Mucosa of rectum (tissue), 2 donors: ENCODE data around the gene C10orf71.

Source experiments
- H3K27ac ChIP-seq, 2 donors: one replicate each; pipeline ENCODE4 v1.7.0; 2013; ENCODE audit warnings: inconsistent platforms in 2 of 2, low read depth in 2 of 2, low read length in 2 of 2
- H3K27me3 ChIP-seq, 2 donors: one replicate each; pipeline ENCODE4 v1.7.0; 2013; ENCODE audit warnings: low read length in 2 of 2; ENCODE audit not compliant: control insufficient read depth in 2 of 2, insufficient read depth in 2 of 2
- H3K36me3 ChIP-seq, 2 donors: one replicate each; pipeline ENCODE4 v1.7.0; 2013; ENCODE audit warnings: low read length in 2 of 2; ENCODE audit not compliant: control insufficient read depth in 2 of 2, insufficient read depth in 2 of 2
- H3K4me1 ChIP-seq, 2 donors: one replicate each; pipeline ENCODE4 v1.7.0; 2013; ENCODE audit warnings: low read length in 2 of 2, mild to moderate bottlenecking in 1 of 2; ENCODE audit not compliant: control insufficient read depth in 2 of 2, insufficient read depth in 2 of 2
- H3K4me3 ChIP-seq, 2 donors: one replicate each; pipeline ENCODE4 v1.7.0; 2013; ENCODE audit warnings: low read length in 2 of 2
- H3K9ac ChIP-seq, 2 donors: one replicate each; pipeline ENCODE4 v1.7.0; 2013; ENCODE audit warnings: low read length in 2 of 2, low read depth in 1 of 2, mild to moderate bottlenecking in 1 of 2
- H3K9me3 ChIP-seq, 2 donors: one replicate each; pipeline ENCODE4 v1.7.0; 2013; ENCODE audit warnings: low read length in 2 of 2; ENCODE audit not compliant: control insufficient read depth in 2 of 2
- donor health status: healthy.
- donor health status: Normal muscosa, but diverticular disease.

Gene C10orf71

GRCh38 chr10:49364747-49365146 is 65.8 kb downstream of the C10orf71 start:
- Histone ChIP-seq H3K27me3 (no peaks in the 10 kb centered on the region), H3K4me3 (no peak overlapping the region), H3K4me1 (no peaks in the 10 kb centered on the region)

GRCh38 chr10:49365275-49365674 is 66.3 kb downstream of the C10orf71 start:
- Histone ChIP-seq H3K4me1 (no peaks in the 10 kb centered on the region), H3K27ac (no peak overlapping the region), H3K36me3 (no peaks in the 10 kb centered on the region), H3K9ac (no peak overlapping the region), H3K4me3 (no peak overlapping the region), H3K27me3 (no peaks in the 10 kb centered on the region), H3K9me3 (no peaks in the 10 kb centered on the region)

More at GRCh38 chr10:49364747-49365146, 65.8 kb downstream of the C10orf71 start:
- H3K27ac ChIP-seq: no peak overlapping the region
- H3K9ac ChIP-seq: no peak overlapping the region
- H3K9me3 ChIP-seq: no peaks in the 10 kb centered on the region
- no peaks in the 10 kb centered on the region for H3K36me3 ChIP-seq

GRCh38 chr10:49365675-49366415 is 66.9 kb downstream of the C10orf71 start:
- Histone ChIP-seq H3K9me3 (no peaks in the 10 kb centered on the region), H3K9ac (no peak overlapping the region), H3K27me3 (no peaks in the 10 kb centered on the region), H3K36me3 (no peaks in the 10 kb centered on the region), H3K4me3 (no peak overlapping the region), H3K27ac (no peak overlapping the region), H3K4me1 (no peaks in the 10 kb centered on the region)

GRCh38 chr10:49366460-49366859 is 67.5 kb downstream of the C10orf71 start:
- Histone ChIP-seq H3K9me3 (no peaks in the 10 kb centered on the region), H3K4me1 (no peaks in the 10 kb centered on the region), H3K36me3 (no peaks in the 10 kb centered on the region), H3K27ac (no peak overlapping the region), H3K27me3 (no peaks in the 10 kb centered on the region), H3K4me3 (no peak overlapping the region), H3K9ac (no peak overlapping the region)

GRCh38 chr10:49367600-49367999 is 68.6 kb downstream of the C10orf71 start:
- Histone ChIP-seq H3K27ac (no peak overlapping the region), H3K4me1 (no peaks in the 10 kb centered on the region), H3K27me3 (no peaks in the 10 kb centered on the region), H3K4me3 (no peak overlapping the region), H3K9ac (no peak overlapping the region), H3K36me3 (no peaks in the 10 kb centered on the region), H3K9me3 (no peaks in the 10 kb centered on the region)

- no peak overlapping the region for H3K9ac ChIP-seq
Measured at GRCh38 chr10:49368256-49368655, 69.3 kb downstream of the C10orf71 start.

GRCh38 chr10:49369216-49370162 is 70.5 kb downstream of the C10orf71 start:
- no peaks in the 10 kb centered on the region for H3K36me3 ChIP-seq
- no peak overlapping the region for H3K4me3 ChIP-seq
- H3K9ac ChIP-seq: no peak overlapping the region
- H3K27me3 ChIP-seq: no peaks in the 10 kb centered on the region
- no peaks in the 10 kb centered on the region for H3K4me1 ChIP-seq
- no peaks in the 10 kb centered on the region for H3K9me3 ChIP-seq
- no peak overlapping the region for H3K27ac ChIP-seq

More at GRCh38 chr10:49368256-49368655, 69.3 kb downstream of the C10orf71 start:
- Histone ChIP-seq H3K9me3 (no peaks in the 10 kb centered on the region), H3K27me3 (no peaks in the 10 kb centered on the region), H3K4me1 (no peaks in the 10 kb centered on the region), H3K27ac (no peak overlapping the region), H3K4me3 (no peak overlapping the region), H3K36me3 (no peaks in the 10 kb centered on the region)

- Histone ChIP-seq H3K36me3 (no peaks in the 10 kb centered on the region), H3K4me1 (no peaks in the 10 kb centered on the region), H3K9me3 (no peaks in the 10 kb centered on the region), H3K9ac (no peak overlapping the region), H3K27ac (no peak overlapping the region), H3K4me3 (no peak overlapping the region), H3K27me3 (no peaks in the 10 kb centered on the region)
Measured at GRCh38 chr10:49370326-49371100, 71.5 kb downstream of the C10orf71 start.

- no peaks in the 10 kb centered on the region for H3K9me3 ChIP-seq
- no peaks in the 10 kb centered on the region for H3K4me1 ChIP-seq
- H3K27me3 ChIP-seq: no peaks in the 10 kb centered on the region
- no peak overlapping the region for H3K9ac ChIP-seq
- no peak overlapping the region for H3K4me3 ChIP-seq
- H3K27ac ChIP-seq: no peak overlapping the region
- no peaks in the 10 kb centered on the region for H3K36me3 ChIP-seq
Measured at GRCh38 chr10:49371967-49372366, 73.0 kb downstream of the C10orf71 start.
